ENCODE data around the gene AKNA. TPM values are rescaled to one million over a fixed set of nuclear protein-coding genes. Genes with fewer than 3 reads are reported as not detected.
"Not testable (repeated sequence)": the region's sequence is repeated elsewhere in the genome, so short reads cannot be mapped to it uniquely, and the experiment has no call there.

The AKNA gene
- total RNA-seq, 1 donor from 2014 or later = 44.9 TPM

DNA sequence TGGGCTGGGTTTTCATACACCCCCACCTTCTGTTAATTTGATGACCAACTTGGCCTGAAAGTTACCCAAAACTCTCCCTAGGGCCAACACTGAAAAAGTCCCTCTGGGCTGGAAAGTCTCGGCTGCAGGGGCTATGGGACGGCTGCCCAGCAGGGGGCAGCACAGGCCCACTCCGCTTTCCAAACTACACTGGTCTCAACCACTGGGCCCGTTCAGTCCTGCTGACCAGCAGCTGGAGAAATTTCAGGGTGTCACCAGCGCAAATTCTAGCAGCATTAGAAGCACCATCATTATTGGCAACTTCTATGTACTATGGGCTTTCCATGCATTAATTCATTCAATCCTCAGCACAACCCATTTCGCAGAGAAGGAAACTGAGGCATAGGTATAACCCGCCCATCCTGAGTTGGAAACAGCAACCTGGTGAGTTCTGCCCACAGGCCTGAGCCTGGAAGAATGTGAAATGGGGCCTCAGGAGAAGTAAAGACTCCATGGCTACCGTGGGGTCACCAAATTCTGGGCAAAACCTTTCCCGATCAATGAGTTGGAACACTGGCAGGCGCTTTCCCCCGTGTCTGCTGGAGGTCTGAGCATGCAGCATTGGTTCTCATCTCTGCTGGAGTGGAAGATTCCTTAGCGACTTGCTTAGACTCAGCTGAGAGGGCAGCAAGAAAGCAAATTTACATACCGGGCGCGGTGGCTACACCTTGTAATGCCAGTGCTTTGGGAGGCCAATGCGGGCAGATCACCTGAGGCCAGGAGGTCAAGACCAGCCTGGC is 48.5 kb downstream of the AKNA start:
- DNase-seq (ENCODE audit: low spot score) = no peak

DNA sequence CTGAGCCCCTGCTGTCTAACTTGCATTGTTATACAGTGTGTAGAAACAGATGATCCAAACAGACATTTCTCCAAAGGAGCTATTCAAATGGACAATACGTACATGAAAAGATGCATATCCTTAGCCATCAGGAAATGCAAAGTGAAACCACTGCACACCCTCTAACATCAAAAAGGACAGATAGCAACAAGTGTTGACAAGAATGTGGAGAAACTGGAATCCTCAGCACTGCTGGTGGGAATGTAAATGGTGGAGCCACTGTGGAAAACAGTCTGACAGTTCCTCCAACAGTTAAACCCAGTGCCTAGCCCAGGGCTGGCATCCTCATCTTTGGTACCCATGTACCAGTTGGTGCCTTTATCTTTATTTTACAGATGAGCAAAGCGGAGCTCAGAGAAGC is 49.6 kb downstream of the AKNA start:
- no peak for DNase-seq (ENCODE audit: low spot score)

DNA sequence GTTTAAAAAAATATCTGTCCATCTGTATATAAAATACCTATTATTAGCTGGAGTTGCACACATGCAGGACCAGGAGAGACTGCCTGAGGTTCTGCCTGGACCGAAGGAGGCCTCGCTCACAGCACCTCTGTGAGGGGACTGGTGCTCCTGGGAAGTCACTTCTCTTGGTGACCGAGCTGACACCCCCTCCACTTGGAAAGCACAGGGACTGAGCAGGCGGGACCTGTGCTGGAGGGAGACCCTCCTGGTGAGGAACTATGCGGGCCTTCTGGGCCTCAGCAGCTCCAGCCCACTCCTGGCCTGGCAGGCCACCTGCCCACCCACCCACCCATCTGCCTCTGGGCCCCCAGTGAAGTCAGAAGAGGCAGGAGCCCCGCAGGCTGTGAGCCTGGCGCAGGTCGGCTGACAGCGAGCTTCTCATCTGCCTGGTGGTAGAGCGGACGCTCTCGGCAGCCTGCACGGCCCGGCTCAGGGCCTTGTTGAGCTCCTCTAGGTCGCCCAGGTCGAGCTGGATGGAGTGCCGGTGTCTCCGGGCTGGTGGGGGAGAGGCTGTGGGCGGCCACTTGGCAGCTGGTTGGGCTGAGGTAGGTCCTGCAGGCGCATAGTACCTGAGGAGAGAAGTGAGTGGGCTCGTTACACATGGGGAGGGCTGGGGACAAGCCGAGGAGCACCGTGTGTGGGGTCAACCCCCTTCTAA is 50.9 kb downstream of the AKNA start:
- DNase-seq (ENCODE audit: low spot score) = no peak

DNA sequence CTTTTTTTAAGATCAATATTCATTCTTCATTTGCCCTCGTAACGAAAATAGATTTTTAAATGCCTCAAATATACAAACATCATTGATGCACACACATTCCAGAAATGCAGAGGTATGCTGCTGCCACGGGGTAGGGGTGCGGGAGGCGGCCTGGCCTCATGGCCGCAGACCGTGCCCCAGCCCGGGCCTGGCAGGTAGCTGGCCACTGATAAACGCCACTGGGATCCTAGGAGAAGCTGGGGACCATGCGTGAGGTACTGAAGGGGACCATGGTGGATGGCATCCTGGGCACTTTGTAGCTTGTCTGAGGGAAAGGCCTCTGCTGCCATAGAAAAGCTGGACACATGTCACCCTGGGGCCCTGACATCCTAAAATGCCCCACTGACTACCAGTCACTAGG is 51.6 kb downstream of the AKNA start:
- no peak for DNase-seq (ENCODE audit: low spot score)

DNA sequence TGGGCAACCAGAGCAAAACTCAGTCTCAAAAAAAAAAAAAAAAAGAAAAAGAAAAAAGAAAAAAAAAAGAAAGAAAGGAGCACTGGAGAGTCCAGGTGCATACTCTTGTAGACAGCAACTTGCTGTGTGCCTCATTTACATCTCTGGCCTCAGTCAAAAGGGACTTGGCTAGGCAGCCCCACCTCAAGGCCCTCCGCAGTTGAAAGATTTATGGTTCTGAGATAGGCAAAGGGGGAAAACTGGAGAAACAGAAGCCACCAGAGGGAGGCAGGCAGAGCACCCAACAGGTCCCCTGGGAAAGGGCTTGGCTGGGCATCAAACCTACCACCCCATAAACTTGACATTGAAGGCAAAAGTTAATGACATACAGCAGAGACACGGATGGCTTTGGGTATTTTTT is 52.0 kb downstream of the AKNA start:
- DNase-seq (ENCODE audit: low spot score) = no peak

DNA sequence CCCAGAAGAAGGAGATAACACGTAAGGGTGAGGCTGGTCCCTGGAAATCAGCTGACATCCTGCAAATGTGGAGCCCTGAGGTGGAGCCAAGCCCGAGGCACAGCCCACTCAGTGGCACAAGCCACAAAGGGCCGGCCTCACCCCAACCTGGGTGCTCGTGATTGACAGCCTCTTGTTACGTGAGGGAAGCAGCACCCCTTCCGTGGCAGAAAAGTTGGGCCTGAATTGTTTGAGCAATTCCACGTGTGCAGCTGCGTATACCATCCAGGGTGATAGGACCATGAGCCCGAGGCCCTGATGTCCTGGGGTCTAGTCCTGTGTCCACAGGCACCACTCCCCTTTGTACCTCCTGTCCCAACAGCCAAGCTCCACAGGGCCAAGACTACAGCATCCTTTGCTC is 53.3 kb downstream of the AKNA start:
- DNase-seq (ENCODE audit: low spot score) = no peak

DNA sequence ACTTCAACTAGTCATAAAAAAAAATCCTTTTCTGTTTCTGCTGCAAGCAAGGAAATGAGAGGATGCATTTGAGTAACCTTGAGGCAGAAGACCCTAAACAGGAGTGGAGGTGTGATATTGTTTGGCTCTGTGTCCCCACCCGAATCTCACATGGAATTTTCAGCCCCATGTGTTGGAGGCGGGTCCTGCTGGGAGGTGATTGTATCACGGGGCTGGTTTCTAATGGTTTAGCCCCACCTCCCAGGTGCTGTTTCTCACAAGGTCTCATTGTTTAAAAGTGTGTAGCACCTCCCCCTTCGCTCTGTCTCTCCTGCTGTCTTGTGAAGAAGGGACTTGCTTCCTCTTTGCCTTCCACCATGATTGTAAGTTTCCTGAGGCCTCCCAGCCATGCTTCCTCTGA is 54.1 kb downstream of the AKNA start:
- not testable (repeated sequence) for DNase-seq (ENCODE audit: low spot score)

DNA sequence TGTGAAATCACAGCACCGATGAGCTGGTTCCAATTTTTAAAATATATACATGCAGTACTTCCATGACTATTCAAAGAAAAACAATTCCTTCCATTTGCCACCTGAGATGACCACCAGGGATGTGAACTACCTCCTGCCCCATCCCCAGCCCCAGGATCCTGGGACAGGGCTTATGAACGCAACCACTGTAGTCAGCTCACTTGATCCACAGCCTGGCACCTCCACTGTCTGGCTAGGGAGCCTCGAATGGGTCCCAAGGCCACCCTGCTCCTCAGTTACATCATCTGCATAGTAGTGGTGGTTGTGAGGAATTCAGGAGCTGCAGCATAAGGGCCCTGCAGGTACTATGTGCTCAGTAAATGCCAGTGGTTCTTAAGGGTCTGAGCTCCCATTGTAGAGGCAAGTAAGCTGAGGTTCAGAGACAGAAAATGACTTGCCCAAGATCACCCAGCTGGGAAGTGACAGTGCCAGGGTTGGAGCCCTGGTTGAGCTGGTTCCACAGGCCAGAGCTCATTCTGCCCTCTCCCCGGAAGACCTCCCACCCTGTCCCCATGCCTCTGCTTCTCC is 55.2 kb downstream of the AKNA start:
- DNase-seq (ENCODE audit: low spot score) = not testable (repeated sequence)

DNA sequence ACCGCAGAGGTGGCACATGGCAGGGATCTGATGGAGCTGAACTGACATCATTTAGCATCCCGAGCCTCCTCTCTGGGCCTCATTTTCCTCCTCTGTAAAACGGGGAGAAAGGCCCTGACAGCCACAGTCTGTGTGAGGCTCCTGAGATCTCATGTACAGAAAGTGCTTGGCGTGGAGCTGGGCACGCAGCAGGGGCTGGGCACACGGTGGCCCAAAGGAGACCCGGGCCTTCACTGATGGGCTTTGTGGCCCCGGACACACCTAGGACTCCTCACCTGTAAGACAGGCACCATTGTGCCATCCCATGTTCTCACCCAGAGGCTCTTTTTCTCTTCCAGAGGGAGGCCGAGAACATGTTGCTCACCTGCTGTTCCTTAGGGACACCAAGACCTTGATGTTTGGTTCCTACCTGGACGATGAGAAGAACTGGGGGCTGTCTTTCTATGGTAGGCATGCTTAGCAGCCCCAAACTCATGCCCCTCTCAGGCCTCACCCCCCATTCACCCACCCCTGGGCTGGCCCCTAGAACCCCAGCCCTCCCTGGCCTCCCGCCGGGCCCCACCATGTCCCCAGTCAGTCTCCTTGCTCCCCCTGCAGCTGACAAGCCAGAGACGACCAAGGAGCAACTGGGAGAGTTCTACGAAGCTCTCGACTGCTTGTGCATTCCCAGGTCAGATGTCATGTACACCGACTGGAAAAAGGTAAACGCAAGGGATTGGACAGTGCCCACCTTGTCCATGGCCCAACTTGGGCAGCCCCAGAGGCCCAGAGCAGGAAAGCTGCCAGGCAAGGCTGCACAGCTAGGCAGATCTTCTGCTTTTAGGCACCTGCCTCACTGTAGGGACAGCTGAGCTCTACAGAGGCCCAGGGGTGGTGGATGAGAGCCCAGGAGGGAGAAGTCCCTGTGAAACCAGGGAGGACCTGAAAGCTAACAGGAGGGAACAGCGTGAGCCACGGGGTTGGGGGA is 56.3 kb downstream of the AKNA start:
- DNase-seq (ENCODE audit: low spot score) = not testable (repeated sequence)

DNA sequence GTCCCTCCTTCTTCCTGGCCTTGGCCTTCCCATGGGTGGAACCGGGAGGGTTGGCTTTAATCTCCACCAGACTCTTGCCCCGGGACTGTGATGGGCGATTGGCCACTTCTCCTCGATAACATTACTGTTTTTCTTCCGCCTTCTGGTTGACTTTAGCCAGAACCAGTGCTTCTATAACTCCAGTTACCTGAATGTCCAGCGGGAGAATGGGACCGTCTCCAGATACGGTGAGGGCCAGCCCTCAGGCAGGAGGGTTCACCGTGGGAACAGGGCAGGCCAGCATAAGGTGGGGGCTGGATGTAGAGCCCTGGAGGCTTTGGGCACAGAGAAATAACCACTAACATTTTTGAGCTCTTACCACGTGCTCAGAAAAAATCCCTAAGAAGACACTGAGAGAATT is 57.1 kb downstream of the AKNA start:
- no peak for DNase-seq (ENCODE audit: low spot score)

DNA sequence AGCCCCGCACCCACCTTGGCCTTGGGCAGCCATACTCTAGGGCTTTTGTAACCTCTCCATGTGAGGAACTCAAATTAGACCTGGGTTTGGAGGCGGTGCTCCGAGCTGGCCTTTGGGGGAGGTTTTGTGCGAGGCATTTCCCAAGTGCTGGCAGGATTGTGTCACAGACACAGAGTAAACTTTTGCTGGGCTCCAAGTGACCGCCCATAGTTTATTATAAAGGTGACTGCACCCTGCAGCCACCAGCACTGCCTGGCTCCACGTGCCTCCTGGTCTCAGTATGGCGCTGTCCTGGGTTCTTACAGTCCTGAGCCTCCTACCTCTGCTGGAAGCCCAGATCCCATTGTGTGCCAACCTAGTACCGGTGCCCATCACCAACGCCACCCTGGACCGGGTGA is 58.2 kb downstream of the AKNA start, which contains the start of gene ORM2:
ORM2 (plus strand) TSS at position 245 of the 398 bp plus-strand sequence; CDS start at position 281, 36 bp downstream.
- not testable (repeated sequence) for DNase-seq (ENCODE audit: low spot score)

DNA sequence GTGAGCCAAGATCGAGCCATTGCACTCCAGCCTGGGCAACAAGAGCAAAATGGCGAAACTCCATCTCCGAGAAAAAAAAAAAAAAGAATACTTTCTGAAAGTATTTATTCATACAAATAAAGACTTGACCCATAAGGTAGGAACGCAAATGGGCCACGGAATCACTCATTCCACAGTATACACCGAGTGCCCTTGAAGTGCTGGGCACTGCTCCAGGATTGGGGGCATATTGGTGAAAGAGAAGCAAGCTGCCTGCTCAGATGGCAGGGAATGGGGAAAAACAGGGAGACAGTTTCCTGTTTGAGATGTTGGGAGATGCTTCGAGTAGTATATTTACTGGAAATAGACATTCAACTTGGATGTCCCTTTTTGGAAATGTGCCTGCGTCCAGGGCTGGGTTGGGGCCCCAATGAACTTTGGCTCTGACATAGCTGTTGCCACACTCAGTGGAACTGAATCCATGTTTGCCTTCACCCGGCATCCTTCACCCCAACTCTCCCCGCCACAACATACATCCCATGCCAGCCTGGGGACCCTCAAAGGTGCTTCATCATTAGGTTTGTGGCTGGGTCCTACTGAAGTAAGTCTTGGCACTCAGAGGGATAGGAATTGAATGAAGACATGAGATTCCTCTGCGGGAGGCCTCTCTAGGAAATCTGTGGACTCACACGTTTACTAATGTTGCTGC is 58.7 kb downstream of the AKNA start:
- DNase-seq (ENCODE audit: low spot score) = not testable (repeated sequence)

DNA sequence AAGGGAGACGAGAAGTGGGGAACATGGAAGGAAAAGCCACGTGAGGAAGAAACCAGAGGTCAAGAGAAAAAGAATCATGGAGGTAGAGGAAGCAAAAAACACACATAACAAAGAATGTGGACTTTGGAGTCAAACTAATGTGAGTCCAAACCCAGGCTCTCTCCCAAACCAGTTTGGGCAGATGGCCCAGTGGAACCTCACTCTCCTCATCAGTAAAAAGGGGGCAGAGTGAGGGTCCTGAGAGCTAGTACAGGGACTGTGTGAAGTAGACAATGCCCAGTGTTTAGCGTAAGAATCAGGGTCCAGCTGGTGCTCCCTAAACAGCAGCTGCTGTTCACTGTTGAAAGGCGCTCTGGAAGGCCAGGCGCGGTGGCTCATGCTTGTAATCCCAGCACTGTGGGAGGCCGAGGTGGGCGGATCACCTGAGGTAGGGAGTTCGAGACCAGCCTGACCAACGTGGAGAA is 59.4 kb downstream of the AKNA start:
- not testable (repeated sequence) for DNase-seq (ENCODE audit: low spot score)

DNA sequence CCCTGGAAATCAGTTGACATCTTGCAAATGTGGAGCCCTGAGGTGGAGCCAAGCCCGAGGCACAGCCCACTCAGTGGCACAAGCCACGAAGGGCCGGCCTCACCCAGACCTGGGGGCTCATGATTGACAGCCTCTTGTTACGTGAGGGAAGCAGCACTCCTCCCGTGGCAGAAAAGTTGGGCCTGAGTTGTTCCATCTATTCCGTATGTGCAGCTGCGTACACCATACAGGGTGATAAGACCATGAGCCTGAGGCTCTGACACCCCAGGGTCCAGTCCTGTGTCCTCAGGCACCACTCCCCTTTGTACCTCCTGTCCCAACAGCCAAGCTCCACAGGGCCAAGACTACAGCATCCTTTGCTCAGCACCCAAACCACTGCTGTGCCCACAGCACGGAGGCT is 60.0 kb downstream of the AKNA start:
- no peak for DNase-seq (ENCODE audit: low spot score)

DNA sequence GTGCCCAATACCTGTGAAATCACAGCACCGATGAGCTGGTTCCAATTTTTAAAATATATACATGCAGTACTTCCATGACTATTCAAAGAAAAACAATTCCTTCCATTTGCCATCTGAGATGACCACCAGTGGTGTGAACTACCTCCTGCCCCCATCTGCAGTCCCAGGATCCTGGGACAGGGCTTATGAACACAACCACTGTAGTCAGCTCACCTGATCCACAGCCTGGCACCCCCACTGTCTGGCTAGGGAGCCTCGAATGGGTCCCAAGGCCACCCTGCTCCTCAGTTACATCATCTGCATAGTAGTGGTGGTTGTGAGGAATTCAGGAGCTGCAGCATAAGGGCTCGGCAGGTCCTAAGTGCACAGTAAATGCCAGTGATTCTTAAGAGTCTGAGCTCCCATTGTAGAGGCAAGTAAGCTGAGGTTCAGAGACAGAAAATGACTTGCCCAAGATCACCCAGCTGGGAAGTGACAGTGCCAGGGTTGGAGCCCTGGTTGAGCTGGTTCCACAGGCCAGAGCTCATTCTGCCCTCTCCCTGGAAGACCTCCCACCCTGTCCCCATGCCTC is 62.0 kb downstream of the AKNA start:
- not testable (repeated sequence) for DNase-seq (ENCODE audit: low spot score)

DNA sequence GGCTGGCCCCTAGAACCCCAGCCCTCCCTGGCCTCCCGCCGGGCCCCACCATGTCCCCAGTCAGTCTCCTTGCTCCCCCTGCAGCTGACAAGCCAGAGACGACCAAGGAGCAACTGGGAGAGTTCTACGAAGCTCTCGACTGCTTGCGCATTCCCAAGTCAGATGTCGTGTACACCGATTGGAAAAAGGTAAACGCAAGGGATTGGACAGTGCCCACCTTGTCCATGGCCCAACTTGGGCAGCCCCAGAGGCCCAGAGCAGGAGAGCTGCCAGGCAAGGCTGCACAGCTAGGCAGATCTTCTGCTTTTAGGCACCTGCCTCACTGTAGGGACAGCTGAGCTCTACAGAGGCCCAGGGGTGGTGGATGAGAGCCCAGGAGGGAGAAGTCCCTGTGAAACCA is 62.8 kb downstream of the AKNA start:
- DNase-seq (ENCODE audit: low spot score) = not testable (repeated sequence)

DNA sequence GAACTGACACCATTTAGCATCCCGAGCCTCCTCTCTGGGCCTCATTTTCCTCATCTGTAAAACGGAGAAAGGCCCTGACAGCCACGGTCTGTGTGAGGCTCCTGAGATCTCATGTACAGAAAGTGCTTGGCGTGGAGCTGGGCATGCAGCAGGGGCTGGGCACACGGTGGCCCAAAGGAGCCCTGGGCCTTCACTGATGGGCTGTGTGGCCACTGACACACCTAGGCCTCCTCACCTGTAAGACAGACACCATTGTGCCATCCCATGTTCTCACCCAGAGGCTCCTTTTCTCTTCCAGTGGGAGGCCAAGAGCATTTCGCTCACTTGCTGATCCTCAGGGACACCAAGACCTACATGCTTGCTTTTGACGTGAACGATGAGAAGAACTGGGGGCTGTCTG is 63.3 kb downstream of the AKNA start:
- no peak for DNase-seq (ENCODE audit: low spot score)

DNA sequence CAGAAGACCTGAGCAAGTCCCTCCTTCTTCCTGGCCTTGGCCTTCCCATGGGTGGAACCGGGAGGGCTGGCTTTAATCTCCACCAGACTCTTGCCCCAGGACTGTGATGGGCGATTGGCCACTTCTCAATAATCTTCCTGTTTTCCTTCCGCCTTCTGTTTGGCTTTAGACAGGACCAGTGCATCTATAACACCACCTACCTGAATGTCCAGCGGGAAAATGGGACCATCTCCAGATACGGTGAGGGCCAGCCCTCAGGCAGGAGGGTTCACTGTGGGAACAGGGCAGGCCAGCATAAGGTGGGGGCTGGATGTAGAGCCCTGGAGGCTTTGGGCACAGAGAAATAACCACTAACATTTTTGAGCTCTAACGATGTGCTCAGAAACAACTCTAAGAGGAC is 63.9 kb downstream of the AKNA start:
- not testable (repeated sequence) for DNase-seq (ENCODE audit: low spot score)

DNA sequence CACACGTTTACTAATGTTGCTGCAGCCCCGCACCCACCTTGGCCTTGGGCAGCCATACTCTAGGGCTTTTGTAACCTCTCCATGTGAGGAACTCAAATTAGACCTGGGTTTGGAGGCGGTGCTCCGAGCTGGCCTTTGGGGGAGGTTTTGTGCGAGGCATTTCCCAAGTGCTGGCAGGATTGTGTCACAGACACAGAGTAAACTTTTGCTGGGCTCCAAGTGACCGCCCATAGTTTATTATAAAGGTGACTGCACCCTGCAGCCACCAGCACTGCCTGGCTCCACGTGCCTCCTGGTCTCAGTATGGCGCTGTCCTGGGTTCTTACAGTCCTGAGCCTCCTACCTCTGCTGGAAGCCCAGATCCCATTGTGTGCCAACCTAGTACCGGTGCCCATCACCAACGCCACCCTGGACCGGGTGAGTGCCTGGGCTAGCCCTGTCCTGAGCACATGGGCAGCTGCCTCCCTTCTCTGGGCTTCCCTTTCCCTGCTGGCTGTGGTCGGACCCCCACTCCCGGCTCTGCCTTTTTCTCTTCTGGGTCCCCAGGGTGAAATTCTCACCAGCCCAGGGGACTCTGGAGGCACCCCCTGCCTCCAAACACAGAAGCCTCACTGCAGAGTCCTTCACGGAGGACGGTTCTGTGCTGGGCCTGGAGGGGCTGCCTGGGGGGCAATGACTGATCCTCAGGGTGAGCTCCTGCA is 64.8 kb downstream of the AKNA start, which contains the start of gene ORM1:
ORM1 (plus strand) TSS at position 268 of the 701 bp plus-strand sequence; CDS start at position 304, 36 bp downstream.
- DNase-seq (ENCODE audit: low spot score) = not testable (repeated sequence)
